HG03064 (cell line): ENCODE results near the gene SCYL3.

ENCODE experiments used
- ATAC-seq: cut with Tn5 transposase; IDR thresholded peaks from one replicate; pipeline ENCODE4 v1.9.1; 2021; ENCODE audit warnings: low read depth; ENCODE audit not compliant: unreplicated experiment

Gene SCYL3

DNA sequence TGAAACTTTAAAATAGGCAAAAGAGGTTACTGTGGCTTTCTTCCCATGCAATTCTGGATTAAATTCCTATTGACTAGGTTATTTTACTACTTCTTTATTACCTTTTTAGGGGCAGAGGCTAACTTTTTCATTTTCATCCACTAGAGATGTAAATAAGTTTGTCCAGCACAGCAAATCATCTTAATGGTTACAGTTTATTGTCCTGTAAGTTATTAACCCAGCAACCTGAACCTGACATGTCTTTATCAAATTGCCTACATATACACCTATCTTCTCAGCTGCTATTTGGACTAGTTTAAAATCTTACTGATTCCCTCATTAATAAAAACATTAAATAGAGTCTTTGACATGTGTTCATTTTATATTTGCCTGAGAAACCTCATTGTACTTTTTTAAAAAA lies 6.9 kb upstream of the SCYL3 start:
- no peak for ATAC-seq

GRCh38 chr1:169899519-169900217 lies 6.0 kb upstream of the SCYL3 start:
- ATAC-seq = no peak

DNA sequence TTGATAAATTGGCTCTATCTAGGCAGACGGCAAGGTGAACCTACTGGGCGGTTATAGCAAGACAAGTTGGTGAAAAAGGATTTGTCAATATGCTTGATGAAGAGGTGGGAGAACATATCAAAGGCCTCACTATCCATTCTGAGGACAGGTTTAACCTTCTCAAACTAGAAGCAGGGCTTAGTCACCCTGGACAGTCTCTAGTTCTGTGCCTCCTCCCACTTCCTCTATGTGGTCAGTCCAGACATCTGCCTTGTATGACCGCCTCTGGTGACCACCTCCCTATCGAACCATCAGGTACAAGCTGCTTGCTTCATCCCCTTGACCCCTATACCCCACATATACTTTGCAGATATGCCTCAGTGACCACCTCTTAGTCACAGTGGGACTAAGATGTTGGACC lies 2.3 kb upstream of the SCYL3 start:
- ATAC-seq = no peak

DNA sequence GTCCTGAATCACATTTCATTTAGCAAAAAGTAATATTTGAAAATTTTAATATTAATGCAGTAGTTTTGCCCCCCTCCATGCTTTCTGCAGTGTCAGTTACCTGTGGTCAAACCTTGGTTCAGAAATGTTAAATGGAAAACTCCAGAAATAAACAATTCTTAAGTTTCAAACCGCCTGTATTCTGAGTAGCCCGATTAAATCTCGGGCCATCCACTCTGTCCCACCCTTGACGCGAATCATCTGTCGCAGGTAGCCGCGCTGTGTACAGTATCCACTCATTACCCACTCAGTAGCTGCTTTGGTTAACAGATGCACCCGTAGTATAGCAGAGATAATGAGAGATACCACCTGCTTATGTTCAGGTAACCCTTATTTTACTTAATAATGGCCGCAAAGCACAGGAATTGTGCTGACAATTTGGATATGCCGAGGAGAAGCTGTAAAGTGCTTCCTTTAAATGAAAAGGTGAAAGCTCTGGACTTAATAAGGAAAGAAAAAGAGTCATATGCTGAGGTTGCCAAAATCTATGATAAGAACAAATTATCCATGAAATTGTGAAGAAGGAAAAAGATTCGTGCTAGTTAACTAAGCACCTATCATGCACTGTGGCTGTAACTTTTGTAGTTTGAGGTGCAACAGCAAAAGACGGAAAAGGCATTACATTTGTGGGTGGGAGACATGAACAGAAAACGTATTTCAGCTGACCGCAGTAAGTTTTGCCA lies 889 bp upstream of the SCYL3 start:
- ATAC-seq = no peak

GRCh38 chr1:169892927-169893644 lies 610 bp downstream of the SCYL3 start:
- ATAC-seq = peak; percentile 11

DNA sequence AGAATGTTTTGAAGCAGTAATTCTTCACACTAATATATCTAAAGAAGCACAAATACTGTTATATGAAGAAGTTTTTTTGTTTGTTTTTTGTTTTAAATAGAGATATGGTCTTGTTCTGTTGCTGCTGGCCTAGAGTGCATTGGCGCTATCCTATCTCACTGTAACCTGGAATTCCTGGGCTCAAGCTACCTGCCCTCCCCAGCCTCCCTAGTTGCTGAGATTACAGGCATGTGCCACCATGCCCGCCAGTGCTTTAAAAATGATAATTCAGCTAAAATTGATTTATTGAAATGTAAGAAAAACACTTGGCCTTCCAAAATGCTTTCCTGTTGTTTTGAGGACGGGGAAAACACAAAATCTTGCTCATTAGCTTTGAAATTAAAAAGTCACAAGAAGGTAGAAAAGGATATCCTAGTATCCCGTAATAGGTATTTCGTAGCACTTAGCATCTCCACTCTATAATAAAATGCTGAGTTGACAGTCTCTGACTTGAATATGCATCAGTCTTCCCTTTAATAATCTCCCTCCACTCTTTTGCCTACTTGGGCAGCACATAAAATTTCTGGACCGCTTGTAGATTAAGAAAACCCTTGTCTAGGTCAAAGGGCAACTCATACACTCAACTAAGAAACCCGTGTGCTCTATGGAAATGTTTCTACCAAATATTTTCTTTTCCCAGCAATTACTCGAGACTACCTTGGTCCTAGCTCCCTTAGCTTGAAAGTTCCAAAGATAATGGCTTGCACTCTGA lies 1.3 kb downstream of the SCYL3 start:
- no peak for ATAC-seq

DNA sequence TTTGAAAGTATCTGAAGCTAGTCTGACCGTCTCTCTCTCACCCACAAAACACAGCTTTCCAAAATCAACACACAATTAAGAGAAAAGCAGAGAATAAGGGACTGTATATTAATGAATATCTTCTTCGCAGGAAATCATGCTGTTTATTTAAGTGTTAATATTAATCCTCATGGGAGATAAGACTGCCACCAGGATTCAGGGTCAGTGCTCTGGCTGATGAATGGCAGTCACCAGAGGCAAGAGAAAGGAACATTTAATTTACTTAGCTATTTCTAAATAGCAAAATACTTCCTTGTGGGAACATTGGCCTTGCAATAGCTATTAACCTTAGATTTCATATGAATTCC lies 2.2 kb downstream of the SCYL3 start:
- ATAC-seq = no peak

GRCh38 chr1:169890761-169891538 lies 2.7 kb downstream of the SCYL3 start:
- ATAC-seq = no peak

- ATAC-seq = no peak
Observed at GRCh38 chr1:169889871-169890270, 3.8 kb downstream of the SCYL3 start.

GRCh38 chr1:169886931-169887330 lies 6.8 kb downstream of the SCYL3 start:
- no peak for ATAC-seq

GRCh38 chr1:169886422-169886821 lies 7.3 kb downstream of the SCYL3 start:
- ATAC-seq = no peak

GRCh38 chr1:169885207-169885606 lies 8.5 kb downstream of the SCYL3 start:
- no peak for ATAC-seq

GRCh38 chr1:169884634-169885033 lies 9.1 kb downstream of the SCYL3 start:
- ATAC-seq = no peak

- no peak for ATAC-seq
Observed at GRCh38 chr1:169882039-169882511, 11.6 kb downstream of the SCYL3 start.

GRCh38 chr1:169879034-169879840 lies 14.5 kb downstream of the SCYL3 start:
- ATAC-seq = no peak

DNA sequence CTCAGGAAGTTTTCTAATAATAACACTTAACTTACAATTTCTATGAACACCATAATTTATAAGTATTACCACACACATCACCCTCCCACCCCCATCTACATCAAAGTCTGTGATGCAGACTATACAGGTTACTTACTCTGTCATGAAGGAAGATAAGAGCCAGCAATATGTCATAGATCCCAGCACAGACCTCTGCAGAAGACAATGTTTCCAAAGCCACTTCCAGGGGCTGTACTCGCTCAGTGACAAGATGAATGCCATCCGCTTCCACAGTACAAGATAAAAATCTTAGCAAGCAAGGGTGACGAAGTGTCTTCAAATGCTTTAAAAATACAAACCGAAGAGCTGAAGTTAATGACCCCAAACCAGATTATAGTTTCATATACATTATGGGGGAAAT lies 15.2 kb downstream of the SCYL3 start:
- no peak for ATAC-seq

DNA sequence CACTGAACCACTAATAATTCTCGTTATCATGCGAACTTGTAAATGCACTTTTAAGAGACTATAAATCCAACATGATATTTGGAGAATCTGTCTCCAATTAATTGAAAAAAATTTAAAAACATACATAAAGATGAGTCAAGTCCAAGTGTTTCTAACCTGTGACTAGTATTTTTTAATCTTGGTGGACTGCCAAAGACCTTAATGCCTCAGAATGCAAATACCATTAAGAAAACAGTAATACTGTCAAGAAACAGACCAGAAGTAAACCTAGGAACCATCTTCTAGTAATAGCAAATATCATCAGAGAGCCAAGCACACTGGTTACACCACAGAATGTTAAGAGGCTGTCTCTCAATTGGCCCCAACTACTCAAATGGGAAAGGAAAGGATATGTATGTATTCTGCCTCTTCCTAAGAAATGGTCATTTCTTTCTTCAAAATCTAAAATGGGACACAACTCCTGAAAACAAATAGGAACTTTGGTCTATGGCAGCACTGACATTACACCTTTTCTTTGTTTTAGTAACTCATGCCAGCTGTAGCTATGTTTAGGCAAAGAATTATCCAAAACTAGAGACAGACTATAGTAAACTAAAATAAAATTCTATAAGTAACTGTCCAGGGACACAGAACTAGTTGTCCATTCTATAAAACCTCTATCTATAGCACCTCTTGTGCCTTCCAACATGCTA lies 15.8 kb downstream of the SCYL3 start:
- no peak for ATAC-seq

GRCh38 chr1:169874229-169874628 lies 19.5 kb downstream of the SCYL3 start:
- no peak for ATAC-seq
